KMS-11 (cell line): ENCODE results near the gene RBMS3.

Source experiments
- H2AFZ ChIP-seq: fragments of 200-600 bp; sonication (generic); 2 replicates; pipeline ENCODE4 v1.6.1; 2016; ENCODE audit warnings: antibody characterized with exemption, mixed run types, low read depth
- H3K27ac ChIP-seq: fragments of 200-600 bp; sonication (generic); 2 replicates; pipeline ENCODE4 v1.6.1; 2016; ENCODE audit warnings: mild to moderate bottlenecking, mixed run types
- H3K27me3 ChIP-seq: fragments of 200-600 bp; sonication (generic); 2 replicates; pipeline ENCODE4 v1.6.1; 2017; ENCODE audit warnings: mild to moderate bottlenecking, low read depth, mixed run types, moderate library complexity; ENCODE audit not compliant: insufficient read depth
- H3K36me3 ChIP-seq: fragments of 200-600 bp; sonication (generic); 2 replicates; pipeline ENCODE4 v1.6.1; 2017; ENCODE audit warnings: mild to moderate bottlenecking, mixed run types; ENCODE audit not compliant: insufficient read depth
- H3K4me1 ChIP-seq: fragments of 200-600 bp; sonication (generic); 2 replicates; pipeline ENCODE4 v1.6.1; 2016; ENCODE audit warnings: mild to moderate bottlenecking, low read depth, mixed run types; ENCODE audit not compliant: poor library complexity, severe bottlenecking
- H3K4me2 ChIP-seq: fragments of 200-600 bp; sonication (generic); 2 replicates; pipeline ENCODE4 v1.7.0; 2016; ENCODE audit warnings: mild to moderate bottlenecking, mixed run types
- H3K4me3 ChIP-seq: fragments of 200-600 bp; sonication (generic); IDR thresholded peaks from 2 replicates; pipeline ENCODE4 v1.6.1; 2017; ENCODE audit warnings: low read depth, low read length, mixed read lengths; ENCODE audit not compliant: insufficient read depth
- H3K79me2 ChIP-seq: fragments of 200-600 bp; sonication (generic); 2 replicates; pipeline ENCODE4 v1.6.1; 2016; ENCODE audit warnings: low read depth, mixed run types; ENCODE audit not compliant: insufficient read depth
- H3K9ac ChIP-seq: fragments of 200-600 bp; sonication (generic); 2 replicates; pipeline ENCODE4 v1.6.1; 2016; ENCODE audit warnings: mild to moderate bottlenecking, mixed run types
- H4K20me1 ChIP-seq: fragments of 200-600 bp; sonication (generic); 2 replicates; pipeline ENCODE4 v1.6.1; 2016; ENCODE audit warnings: mild to moderate bottlenecking, mixed run types; ENCODE audit not compliant: insufficient read depth
- CTCF ChIP-seq: fragments of 200-600 bp; sonication (generic); conservative IDR thresholded peaks from 2 replicates; pipeline ENCODE4 v1.6.1; 2017; ENCODE audit warnings: low read depth, mild to moderate bottlenecking, antibody characterized with exemption, low read length, moderate library complexity, mixed read lengths

RBMS3 gene

GRCh38 chr3:29502771-29503170 lies 221.9 kb downstream of the RBMS3 start:
- H3K27me3 ChIP-seq, result no peaks in the 10 kb centered on the region
- H3K79me2 ChIP-seq, result no peaks in the 10 kb centered on the region
- H3K36me3 ChIP-seq, result no peaks in the 10 kb centered on the region
- no peak overlapping the region for H3K27ac ChIP-seq
- no peak overlapping the region for H3K4me3 ChIP-seq
- H2AFZ ChIP-seq, result no peak overlapping the region
- H4K20me1 ChIP-seq, result no peaks in the 10 kb centered on the region
- no peak overlapping the region for H3K9ac ChIP-seq
- no peak for TF ChIP-seq CTCF
- H3K4me1 ChIP-seq, result no peaks in the 10 kb centered on the region
- H3K4me2 ChIP-seq, result no peak overlapping the region

- H3K9ac ChIP-seq, result no peak overlapping the region
- TF ChIP-seq CTCF, result no peak
- H2AFZ ChIP-seq, result no peak overlapping the region
- H4K20me1 ChIP-seq, result no peaks in the 10 kb centered on the region
- no peaks in the 10 kb centered on the region for H3K27me3 ChIP-seq
- H3K27ac ChIP-seq, result no peak overlapping the region
- H3K4me1 ChIP-seq, result no peaks in the 10 kb centered on the region
- H3K4me3 ChIP-seq, result no peak overlapping the region
- no peaks in the 10 kb centered on the region for H3K36me3 ChIP-seq
- H3K79me2 ChIP-seq, result no peaks in the 10 kb centered on the region
- H3K4me2 ChIP-seq, result no peak overlapping the region
Observed at GRCh38 chr3:29503314-29503713, 222.4 kb downstream of the RBMS3 start.

GRCh38 chr3:29503958-29504357 lies 223.1 kb downstream of the RBMS3 start:
- Histone ChIP-seq H4K20me1 (no peaks in the 10 kb centered on the region), H3K27me3 (no peaks in the 10 kb centered on the region), H3K4me2 (no peak overlapping the region), H3K36me3 (no peaks in the 10 kb centered on the region), H2AFZ (no peak overlapping the region), H3K4me1 (no peaks in the 10 kb centered on the region), H3K9ac (no peak overlapping the region), H3K79me2 (no peaks in the 10 kb centered on the region), H3K27ac (no peak overlapping the region), H3K4me3 (no peak overlapping the region)
- TF ChIP-seq CTCF, result no peak

- no peaks in the 10 kb centered on the region for H4K20me1 ChIP-seq
- H3K27me3 ChIP-seq, result no peaks in the 10 kb centered on the region
- H3K79me2 ChIP-seq, result no peaks in the 10 kb centered on the region
- no peak overlapping the region for H3K9ac ChIP-seq
- no peak overlapping the region for H2AFZ ChIP-seq
- H3K4me2 ChIP-seq, result no peak overlapping the region
- no peaks in the 10 kb centered on the region for H3K4me1 ChIP-seq
- H3K4me3 ChIP-seq, result no peak overlapping the region
- no peak overlapping the region for H3K27ac ChIP-seq
- TF ChIP-seq CTCF, result no peak
- no peaks in the 10 kb centered on the region for H3K36me3 ChIP-seq
Observed at GRCh38 chr3:29506502-29506901, 225.6 kb downstream of the RBMS3 start.

- H3K27me3 ChIP-seq, result no peaks in the 10 kb centered on the region
- no peak overlapping the region for H2AFZ ChIP-seq
- no peaks in the 10 kb centered on the region for H3K36me3 ChIP-seq
- H3K27ac ChIP-seq, result no peak overlapping the region
- H3K4me1 ChIP-seq, result no peaks in the 10 kb centered on the region
- H3K9ac ChIP-seq, result no peak overlapping the region
- TF ChIP-seq CTCF, result no peak
- no peaks in the 10 kb centered on the region for H4K20me1 ChIP-seq
- H3K4me2 ChIP-seq, result no peak overlapping the region
- no peaks in the 10 kb centered on the region for H3K79me2 ChIP-seq
- H3K4me3 ChIP-seq, result no peak overlapping the region
Observed at GRCh38 chr3:29511701-29512100, 230.8 kb downstream of the RBMS3 start.
